Kidney tubule cell (primary cell): Measurements from ENCODE around the gene DGUOK.

Experiments used
- DNase-seq: peaks from one replicate; pipeline ENCODE4 v3.0.0-alpha.2; 2018; ENCODE audit warnings: low spot score

Gene DGUOK

GRCh38 chr2:73998451-73998850, 71.8 kb downstream of the DGUOK start:
- DNase-seq = no peak

- DNase-seq = no peak
These were observed 72.3 kb downstream of the DGUOK start for GRCh38 chr2:73998933-73999332.

- DNase-seq = peak; percentile 66
These were observed 73.4 kb downstream of the DGUOK start for GRCh38 chr2:73999881-74000597.

GRCh38 chr2:74000666-74001065, 74.0 kb downstream of the DGUOK start:
- no peak for DNase-seq

GRCh38 chr2:74001121-74001520, 74.4 kb downstream of the DGUOK start:
- DNase-seq = peak; percentile 78

- DNase-seq = peak; percentile 24
These were observed 75.3 kb downstream of the DGUOK start for GRCh38 chr2:74001781-74002504.

- DNase-seq = peak; percentile 80
These were observed 76.1 kb downstream of the DGUOK start for GRCh38 chr2:74002505-74003421.

- DNase-seq = peak; percentile 39
These were observed 77.0 kb downstream of the DGUOK start for GRCh38 chr2:74003494-74004211.

- no peak for DNase-seq
These were observed 77.8 kb downstream of the DGUOK start for GRCh38 chr2:74004212-74005182.

GRCh38 chr2:74005786-74006185, 79.1 kb downstream of the DGUOK start:
- DNase-seq = no peak

- no peak for DNase-seq
These were observed 79.8 kb downstream of the DGUOK start for GRCh38 chr2:74006459-74006858.

GRCh38 chr2:74007121-74007520, 80.4 kb downstream of the DGUOK start:
- no peak for DNase-seq

GRCh38 chr2:74007711-74008110, 81.0 kb downstream of the DGUOK start:
- no peak for DNase-seq
